ENCODE data around the gene NLRP12.

DNA sequence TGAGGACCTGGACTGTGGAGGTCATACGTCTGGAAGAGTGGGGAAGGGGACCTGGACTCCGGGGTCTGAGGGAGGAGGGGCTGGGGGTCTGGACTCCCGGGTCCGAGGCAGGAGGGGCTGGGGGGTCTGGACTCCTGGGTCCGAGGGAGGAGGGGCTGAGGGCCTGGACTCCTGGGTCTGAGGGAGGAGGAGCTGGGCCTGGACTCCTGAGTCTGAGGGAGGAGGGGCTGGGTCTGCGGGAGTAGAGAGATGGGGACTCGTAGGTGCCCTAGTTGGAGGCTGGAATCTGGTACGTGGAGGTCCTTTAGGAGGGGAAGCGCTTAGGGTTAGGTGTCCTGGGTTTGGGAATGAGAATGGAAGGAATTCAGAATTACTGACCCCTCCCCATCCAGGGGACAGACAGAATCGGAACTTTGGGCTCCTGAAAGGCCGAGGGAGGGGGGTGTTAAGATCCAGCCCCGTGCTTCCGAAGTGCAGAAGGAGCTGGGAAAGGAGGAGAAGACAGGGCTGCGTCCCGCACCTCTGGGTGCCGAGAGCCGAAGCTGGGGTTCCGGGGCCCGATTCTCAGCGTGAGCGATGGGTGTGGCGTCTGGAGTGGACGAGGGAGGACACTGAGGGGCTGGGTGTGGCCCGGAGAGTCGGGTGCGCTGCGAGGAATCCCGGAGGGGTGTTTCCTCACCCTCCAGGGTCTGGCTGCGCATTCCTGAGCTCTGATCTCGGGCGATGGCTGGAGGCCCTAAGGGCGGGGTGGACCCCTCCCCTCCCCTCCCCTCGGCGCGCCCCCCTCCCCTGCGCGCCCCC, 44.2 kb upstream of the NLRP12 start:
- peak; percentile 18 for TF ChIP-seq POLR2A (IDR thresholded peaks at IDR 0.05)
- TF ChIP-seq, protein P1, sequence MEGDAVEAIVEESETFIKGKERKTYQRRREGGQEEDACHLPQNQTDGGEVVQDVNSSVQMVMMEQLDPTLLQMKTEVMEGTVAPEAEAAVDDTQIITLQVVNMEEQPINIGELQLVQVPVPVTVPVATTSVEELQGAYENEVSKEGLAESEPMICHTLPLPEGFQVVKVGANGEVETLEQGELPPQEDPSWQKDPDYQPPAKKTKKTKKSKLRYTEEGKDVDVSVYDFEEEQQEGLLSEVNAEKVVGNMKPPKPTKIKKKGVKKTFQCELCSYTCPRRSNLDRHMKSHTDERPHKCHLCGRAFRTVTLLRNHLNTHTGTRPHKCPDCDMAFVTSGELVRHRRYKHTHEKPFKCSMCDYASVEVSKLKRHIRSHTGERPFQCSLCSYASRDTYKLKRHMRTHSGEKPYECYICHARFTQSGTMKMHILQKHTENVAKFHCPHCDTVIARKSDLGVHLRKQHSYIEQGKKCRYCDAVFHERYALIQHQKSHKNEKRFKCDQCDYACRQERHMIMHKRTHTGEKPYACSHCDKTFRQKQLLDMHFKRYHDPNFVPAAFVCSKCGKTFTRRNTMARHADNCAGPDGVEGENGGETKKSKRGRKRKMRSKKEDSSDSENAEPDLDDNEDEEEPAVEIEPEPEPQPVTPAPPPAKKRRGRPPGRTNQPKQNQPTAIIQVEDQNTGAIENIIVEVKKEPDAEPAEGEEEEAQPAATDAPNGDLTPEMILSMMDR (IDR thresholded peaks at IDR 0.05), result no peak
